Measurements from ENCODE around the gene AUTS2.

GRCh38 chr7:70313687-70314086 is 715.4 kb downstream of the AUTS2 start:
- no peak for TF ChIP-seq CTCF (conservative IDR thresholded peaks at IDR 0.05; ENCODE audit: low read length)
- no peak for TF ChIP-seq EZH2phosphoT487 (IDR thresholded peaks at IDR 0.05; ENCODE audit: borderline replicate concordance)
